PC-3 (cell line): ENCODE measurements around the gene WDR7.

Source experiments
- EZH2 ChIP-seq: fragments of 300-600 bp; sonication (generic); IDR thresholded peaks from one replicate; pipeline ENCODE4 v1.6.1; 2017; ENCODE audit warnings: antibody characterized with exemption, mild to moderate bottlenecking, low read length; ENCODE audit not compliant: unreplicated experiment
- TF ChIP-seq, protein P1 (sequence below): fragments of 300-600 bp; sonication (generic); conservative IDR thresholded peaks from 2 replicates; pipeline ENCODE4 v1.5.1; 2017; ENCODE audit warnings: antibody characterized with exemption, low read depth, mild to moderate bottlenecking, low read length

- no peak for TF ChIP-seq EZH2
- TF ChIP-seq, protein P1, sequence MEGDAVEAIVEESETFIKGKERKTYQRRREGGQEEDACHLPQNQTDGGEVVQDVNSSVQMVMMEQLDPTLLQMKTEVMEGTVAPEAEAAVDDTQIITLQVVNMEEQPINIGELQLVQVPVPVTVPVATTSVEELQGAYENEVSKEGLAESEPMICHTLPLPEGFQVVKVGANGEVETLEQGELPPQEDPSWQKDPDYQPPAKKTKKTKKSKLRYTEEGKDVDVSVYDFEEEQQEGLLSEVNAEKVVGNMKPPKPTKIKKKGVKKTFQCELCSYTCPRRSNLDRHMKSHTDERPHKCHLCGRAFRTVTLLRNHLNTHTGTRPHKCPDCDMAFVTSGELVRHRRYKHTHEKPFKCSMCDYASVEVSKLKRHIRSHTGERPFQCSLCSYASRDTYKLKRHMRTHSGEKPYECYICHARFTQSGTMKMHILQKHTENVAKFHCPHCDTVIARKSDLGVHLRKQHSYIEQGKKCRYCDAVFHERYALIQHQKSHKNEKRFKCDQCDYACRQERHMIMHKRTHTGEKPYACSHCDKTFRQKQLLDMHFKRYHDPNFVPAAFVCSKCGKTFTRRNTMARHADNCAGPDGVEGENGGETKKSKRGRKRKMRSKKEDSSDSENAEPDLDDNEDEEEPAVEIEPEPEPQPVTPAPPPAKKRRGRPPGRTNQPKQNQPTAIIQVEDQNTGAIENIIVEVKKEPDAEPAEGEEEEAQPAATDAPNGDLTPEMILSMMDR = no peak
Measured at GRCh38 chr18:56711708-56712445, 60.7 kb downstream of the WDR7 start.
